ENCODE results near the gene FAM193A.
A peak's percentile ranks its signal among the peaks of the same experiment; 100 is the strongest.

FAM193A gene

DNA sequence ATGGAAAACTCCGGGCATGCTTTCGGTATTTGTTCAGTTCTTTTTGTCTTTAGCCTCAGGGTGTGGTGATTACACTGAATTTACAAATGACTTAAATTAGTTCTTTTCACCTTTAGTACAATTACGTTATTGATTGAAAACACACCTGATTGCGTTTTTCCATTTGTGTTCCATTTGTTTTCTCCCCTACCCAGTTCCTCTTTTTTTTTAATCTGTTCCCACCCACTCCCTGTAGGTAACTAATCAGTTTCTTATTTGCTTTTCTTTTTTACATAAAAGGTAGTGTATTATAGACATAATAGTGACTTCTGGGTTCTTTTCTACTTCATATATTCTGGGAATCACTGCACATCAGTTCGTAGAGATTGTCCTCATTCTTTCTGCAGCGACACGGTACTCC, 166.3 kb downstream of the FAM193A start:
- no peak for DNase-seq (ENCODE audit: low read depth)
- TF ChIP-seq, protein P1, sequence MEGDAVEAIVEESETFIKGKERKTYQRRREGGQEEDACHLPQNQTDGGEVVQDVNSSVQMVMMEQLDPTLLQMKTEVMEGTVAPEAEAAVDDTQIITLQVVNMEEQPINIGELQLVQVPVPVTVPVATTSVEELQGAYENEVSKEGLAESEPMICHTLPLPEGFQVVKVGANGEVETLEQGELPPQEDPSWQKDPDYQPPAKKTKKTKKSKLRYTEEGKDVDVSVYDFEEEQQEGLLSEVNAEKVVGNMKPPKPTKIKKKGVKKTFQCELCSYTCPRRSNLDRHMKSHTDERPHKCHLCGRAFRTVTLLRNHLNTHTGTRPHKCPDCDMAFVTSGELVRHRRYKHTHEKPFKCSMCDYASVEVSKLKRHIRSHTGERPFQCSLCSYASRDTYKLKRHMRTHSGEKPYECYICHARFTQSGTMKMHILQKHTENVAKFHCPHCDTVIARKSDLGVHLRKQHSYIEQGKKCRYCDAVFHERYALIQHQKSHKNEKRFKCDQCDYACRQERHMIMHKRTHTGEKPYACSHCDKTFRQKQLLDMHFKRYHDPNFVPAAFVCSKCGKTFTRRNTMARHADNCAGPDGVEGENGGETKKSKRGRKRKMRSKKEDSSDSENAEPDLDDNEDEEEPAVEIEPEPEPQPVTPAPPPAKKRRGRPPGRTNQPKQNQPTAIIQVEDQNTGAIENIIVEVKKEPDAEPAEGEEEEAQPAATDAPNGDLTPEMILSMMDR (IDR thresholded peaks at IDR 0.05; ENCODE audit: control insufficient read depth, extremely low read depth, insufficient read depth): no peak
- H3K4me3 ChIP-seq (ENCODE audit: low read depth, low read length): no peak overlapping the region

DNA sequence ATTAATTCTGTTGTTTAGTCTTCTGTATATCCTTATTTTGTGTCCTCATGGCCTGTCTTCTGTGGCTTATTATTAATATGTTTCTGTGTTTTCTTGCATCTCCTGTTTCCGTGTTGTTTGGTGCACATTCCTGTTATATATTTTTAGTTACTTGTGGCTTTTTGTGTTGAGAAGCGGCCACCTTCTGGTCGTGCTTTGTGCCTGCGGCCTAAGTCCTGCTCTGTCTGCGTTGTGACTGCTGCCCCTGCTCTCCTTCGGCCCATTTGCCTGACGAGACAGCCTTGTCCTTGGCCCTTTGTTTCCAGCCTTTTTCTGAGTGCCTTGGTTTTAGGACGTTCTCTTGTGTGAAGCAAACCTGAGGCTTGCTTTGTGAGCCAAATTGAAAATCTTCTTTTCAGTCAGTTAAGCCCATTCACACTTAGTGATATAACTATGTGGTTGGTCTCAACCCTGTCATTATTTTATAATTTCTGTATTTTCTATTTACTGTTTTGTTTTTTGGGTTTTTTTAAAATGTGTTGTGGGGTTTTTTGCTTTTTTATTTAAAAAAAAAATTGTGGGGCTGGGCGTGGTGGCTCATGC, 175.9 kb downstream of the FAM193A start:
- TF ChIP-seq, protein P1 (IDR thresholded peaks at IDR 0.05; ENCODE audit: control insufficient read depth, extremely low read depth, insufficient read depth): peak; percentile 34; the same call in 1 of the 2 replicates
- no peak overlapping the region for H3K4me3 ChIP-seq (ENCODE audit: low read depth, low read length)
- no peak for DNase-seq (ENCODE audit: low read depth)

DNA sequence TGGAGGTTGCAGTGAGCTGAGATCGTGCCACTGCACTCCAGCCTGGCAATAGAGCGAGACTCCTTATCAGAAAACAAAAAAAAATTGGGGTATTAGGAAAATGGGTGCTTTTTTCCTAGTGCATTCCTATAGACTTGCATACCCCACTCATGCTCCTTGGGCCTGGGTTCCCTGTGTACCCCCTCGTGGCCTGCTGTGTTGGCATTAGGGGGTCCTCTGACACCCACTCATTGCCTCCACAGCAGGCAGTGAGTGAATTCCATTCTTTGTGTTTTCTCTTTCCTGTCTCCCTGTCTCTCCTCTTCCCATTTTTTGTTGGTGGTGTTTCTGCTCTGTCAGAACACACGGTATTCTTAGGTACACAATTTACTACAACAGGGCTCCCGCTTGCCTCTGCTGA, 176.9 kb downstream of the FAM193A start:
- DNase-seq (ENCODE audit: low read depth): no peak
- H3K4me3 ChIP-seq (ENCODE audit: low read depth, low read length): no peak overlapping the region
- TF ChIP-seq, protein P1 (IDR thresholded peaks at IDR 0.05; ENCODE audit: control insufficient read depth, extremely low read depth, insufficient read depth): no peak

DNA sequence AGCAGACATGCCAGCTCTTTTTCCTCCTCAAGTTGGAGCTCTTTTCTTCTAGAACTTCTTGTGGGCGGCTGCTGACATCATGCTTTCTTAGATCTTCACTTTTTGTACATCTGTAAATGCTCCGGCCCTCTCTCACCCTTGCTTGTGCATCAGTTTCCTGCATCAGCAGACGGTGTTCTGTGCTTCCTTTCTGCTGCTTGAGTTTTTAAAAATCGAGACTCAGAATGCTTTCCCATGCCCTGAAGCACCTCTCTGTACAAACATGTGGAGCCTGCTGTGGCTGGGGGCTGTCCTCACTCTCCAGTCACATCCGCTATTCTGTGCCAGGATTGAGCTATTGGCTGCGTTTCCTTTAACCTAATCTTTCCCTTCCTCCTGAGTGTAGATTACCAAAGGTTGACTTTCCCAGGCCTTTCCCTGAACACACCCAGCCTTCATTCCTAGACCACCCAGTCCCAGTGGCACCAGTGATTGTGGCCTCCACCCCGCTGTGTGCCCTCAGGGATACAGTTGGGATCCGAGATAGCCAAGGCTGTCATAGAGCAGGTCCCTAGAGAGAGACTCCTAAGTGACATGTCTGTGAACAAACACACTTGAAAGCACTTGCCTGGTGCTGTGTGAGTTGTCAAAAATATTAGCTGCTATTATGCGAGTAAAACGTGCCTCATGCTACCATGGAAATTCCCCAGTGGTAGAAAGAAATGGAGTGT, 177.8 kb downstream of the FAM193A start:
- TF ChIP-seq, protein P1 (IDR thresholded peaks at IDR 0.05; ENCODE audit: control insufficient read depth, extremely low read depth, insufficient read depth): no peak
- no peak for DNase-seq (ENCODE audit: low read depth)
- no peak overlapping the region for H3K4me3 ChIP-seq (ENCODE audit: low read depth, low read length)

DNA sequence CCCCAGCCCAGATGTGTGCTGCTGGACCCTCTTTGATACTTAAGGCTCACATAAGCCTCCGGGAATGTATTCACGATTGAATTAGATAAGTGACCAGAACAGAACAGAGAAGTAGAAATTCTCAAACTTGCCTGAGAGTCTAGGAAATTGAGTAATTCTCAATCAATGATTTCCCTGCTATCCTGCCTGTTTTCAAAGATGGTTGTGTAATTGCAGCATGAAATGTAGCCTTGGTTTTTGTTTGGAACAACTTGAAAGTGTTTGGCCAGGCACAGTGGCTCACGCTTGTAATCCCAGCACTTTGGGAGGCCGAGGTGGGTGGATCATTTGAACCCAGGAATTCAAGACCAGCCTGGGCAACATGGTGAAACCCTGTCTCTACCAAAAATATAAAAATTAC, 178.5 kb downstream of the FAM193A start:
- DNase-seq (ENCODE audit: low read depth): no peak
- TF ChIP-seq, protein P1 (IDR thresholded peaks at IDR 0.05; ENCODE audit: control insufficient read depth, extremely low read depth, insufficient read depth): no peak
- no peak overlapping the region for H3K4me3 ChIP-seq (ENCODE audit: low read depth, low read length)

DNA sequence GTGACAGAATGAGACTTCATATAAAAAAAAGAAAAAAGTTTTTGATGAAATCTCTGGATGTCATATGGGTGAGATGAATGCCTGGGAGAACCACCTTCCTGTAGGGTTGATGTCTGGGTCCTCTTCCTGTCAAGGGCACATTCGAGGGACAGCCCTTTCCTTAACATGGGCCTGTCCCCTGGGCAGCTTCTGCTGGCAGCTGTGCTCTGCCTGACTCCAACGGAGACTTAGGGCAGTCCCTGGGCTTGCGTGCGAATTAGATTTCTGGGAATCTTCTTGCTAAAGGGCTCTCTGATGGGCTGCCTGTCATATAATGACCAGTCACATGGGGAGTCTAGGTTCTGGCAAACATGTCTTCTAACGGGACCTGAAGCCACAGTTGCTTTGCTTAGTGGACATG, 179.0 kb downstream of the FAM193A start:
- no peak overlapping the region for H3K4me3 ChIP-seq (ENCODE audit: low read depth, low read length)
- TF ChIP-seq, protein P1 (IDR thresholded peaks at IDR 0.05; ENCODE audit: control insufficient read depth, extremely low read depth, insufficient read depth): no peak
- DNase-seq (ENCODE audit: low read depth): no peak

DNA sequence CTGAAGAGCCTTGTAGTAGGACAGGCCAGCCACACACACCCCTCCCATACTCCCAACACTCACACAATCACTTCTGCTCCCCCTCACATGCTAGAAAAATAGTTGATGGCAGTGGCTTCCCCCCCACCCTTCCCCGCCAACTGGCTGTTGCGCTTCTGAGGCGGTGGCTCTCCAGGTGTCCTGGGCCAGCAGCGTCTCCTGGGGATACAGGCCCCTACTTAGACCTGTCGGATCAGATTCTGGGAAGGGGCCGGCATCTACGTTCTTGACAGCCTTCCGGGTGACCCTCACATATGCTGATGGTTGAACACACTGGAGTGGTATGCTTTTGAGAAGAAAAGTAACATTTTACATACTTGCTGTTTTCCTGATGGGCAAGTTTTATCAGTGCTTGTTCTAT, 179.8 kb downstream of the FAM193A start:
- no peak overlapping the region for H3K4me3 ChIP-seq (ENCODE audit: low read depth, low read length)
- TF ChIP-seq, protein P1 (IDR thresholded peaks at IDR 0.05; ENCODE audit: control insufficient read depth, extremely low read depth, insufficient read depth): no peak
- no peak for DNase-seq (ENCODE audit: low read depth)

Measured in LNCaP clone FGC (cell line).